Stimulated activated CD8-positive, alpha-beta memory T cell treated with anti-CD3 and anti-CD28 coated beads, Interleukin-7, amount 100 ng/mL, for 24 hours (primary cell): ENCODE results near the gene SUMO3.

ENCODE experiments used
- DNase-seq: peaks from one replicate; pipeline ENCODE4 v3.0.0-alpha.2; 2020; ENCODE audit warnings: low read depth

SUMO3 gene

DNA sequence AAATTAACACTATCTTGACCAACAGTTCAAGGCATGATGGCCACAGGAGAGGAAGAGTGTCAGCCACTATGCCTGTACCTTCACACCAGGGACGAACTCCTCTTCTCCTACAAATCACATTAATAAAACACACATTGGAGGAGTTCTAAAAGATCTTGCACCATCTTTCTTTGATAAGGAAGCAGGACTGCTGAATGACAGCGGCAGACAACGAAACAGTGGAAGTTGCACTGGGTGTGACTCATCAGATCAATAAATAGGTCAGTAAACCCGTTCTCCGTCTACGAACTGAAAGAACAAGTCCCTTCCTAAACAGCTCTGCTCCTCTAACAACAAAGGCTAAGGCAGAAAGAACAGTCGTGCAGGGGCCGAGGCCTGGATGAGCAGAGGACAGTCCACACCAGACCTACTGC, 39.4 kb downstream of the SUMO3 start:
- no peak for DNase-seq

GRCh38 chr21:44778094-44778493, 39.8 kb downstream of the SUMO3 start:
- DNase-seq = no peak

- no peak for DNase-seq
Measured at GRCh38 chr21:44774972-44775371, 42.9 kb downstream of the SUMO3 start.

GRCh38 chr21:44773291-44773932, 44.5 kb downstream of the SUMO3 start:
- DNase-seq = no peak

DNA sequence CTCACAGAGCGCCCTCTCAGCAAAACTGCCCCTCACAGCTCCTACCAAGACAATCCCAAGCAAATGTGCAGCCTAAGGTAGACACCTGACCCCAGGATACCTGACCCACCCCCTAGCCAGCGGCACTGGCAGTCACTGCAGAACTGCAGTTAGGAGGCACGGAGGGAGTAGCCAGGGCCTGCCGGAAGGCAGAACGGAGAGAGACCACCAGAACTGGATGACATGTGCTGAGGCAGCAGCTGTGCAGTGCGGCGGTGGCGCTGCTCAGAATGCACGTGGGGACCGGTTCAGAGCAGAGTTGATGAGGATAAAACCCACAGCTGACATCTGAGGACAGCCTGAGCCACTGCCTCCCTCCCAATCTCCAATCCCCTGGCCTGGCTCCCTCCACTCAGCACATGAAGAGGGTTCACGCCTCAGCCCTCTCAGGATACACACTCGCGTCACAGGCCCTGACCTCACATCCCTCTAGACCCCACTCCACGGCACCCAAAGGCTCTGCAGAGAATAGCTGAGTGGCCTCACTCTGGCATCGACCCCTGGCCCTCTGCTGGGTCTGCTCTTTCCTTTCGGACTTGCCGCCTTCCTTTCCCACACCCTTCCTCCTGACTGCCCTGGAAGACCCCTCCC, 45.9 kb downstream of the SUMO3 start:
- DNase-seq = no peak

- no peak for DNase-seq
Measured at GRCh38 chr21:44767834-44768831, 49.7 kb downstream of the SUMO3 start.

DNA sequence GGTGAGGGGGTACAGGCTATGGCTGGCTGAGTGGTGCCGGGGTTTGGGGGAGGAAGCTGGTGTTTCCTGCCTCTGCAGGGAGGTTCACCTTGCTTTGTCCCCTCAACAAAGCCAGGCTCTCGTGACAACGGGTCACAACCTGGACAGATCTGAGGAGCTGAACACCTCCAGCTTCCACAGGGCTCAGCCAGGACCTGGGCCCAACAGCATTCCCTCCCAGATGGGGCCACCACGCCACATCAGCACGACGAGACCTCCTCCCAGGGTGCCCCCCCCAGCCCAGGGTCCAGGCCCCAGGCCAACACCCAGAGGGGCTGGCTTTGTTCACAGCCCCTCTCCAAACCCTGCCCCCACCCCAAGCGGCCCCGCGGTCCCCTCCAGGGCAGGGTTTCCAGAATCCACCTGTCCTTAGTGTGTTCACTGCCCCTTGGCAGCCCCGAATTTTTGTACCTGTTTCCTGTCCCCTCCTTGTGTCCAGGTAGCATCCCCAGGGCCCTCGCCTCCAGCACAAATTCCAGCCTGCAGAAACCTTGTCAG, 51.0 kb downstream of the SUMO3 start:
- no peak for DNase-seq

- no peak for DNase-seq
Measured at GRCh38 chr21:44766014-44766817, 51.6 kb downstream of the SUMO3 start.

GRCh38 chr21:44765231-44766013, 52.4 kb downstream of the SUMO3 start:
- DNase-seq = no peak

DNA sequence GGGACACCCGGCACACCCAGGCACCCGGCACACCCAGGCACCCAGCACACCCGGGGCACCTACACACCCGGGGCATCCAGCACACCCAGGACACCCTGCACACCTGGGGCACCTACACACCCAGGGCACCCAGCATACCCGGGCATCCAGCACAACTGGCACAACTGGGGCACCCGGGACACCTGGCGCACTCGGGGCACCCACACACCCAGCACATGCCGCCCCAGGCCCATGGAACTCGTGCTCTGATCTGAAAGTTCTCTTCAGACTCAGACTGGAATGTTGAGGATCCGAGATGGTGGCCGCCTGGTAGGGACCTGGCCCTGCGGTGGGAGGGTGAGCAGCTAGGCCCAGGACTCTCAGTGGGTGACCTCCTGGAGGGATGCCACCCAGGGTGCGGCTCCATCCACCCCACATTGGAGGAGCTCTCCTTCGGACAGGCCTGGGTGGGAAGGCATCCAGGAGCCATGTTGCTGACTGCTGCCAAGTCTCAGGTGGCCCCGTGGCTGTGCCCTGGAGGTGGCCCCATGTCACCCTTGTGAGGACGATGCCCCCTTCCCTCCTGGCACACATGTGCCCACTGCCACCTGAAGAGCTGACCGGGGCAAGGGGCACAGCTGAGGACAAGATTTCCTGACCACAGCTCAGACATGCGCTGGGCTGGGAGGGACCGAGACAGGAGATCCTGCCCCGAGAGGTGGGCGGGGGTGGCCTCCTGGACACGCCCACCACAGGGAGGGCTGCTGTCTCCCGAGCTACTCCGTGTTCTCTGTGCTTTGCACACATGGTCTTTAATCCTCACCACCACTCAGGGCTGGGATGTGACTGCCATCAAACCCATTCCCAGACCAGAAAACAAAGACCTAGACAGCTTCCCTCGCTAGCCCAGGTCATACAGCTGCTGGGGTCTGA, 53.3 kb downstream of the SUMO3 start:
- no peak for DNase-seq

- no peak for DNase-seq
Measured at GRCh38 chr21:44763451-44764318, 54.2 kb downstream of the SUMO3 start.

DNA sequence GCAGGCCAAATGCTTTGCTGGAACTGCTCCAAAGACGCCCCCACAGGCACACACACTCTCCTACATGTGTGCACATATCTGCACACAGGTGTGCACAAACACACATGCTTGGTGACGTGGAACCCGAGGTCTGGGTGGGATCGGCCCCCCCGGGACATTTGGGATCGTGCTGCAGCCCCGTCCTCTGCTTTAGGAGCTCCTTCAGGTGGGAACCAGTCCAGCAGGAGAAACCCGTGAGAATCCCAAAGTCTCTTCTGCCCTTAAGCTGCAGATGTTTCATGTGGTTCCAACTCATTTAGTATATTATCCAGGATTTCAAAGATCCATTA, 54.8 kb downstream of the SUMO3 start:
- no peak for DNase-seq

GRCh38 chr21:44762221-44763049, 55.4 kb downstream of the SUMO3 start:
- no peak for DNase-seq

- DNase-seq = no peak
Measured at GRCh38 chr21:44761747-44762208, 56.1 kb downstream of the SUMO3 start.

DNA sequence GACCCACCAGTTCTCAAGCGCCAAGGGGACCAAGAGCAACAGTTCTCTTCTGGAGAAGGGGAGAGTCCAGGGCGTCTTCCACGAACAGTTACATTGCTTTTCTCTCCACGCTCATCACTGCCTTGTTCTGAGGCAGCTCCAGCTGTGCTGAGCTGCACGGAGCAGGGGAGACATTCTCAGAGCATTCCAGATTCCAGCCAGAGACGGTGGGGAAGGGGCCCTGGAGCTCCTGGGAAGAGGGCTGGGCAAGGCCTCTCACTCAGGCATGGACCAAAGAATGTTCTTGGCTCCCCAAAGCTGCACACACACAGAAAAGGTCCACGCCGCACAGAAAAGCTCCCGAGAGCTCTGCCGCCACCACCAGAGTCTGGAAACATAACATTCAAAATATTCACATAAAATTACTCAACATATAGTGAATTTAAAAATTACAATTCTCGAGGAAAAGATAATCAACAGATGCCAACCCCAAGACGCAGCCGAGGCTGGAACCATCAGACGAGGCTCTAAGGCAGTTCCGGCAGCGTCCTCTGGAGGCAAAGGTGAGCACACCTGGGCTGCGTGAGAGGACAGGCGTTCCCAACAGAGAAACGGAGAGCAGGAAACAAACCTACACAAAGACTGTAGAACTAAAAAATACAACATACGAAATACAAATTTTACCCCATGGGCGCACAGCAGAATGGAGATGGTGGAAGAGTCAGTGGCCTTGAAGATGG, 56.7 kb downstream of the SUMO3 start:
- DNase-seq = no peak

- DNase-seq = no peak
Measured at GRCh38 chr21:44760376-44760775, 57.5 kb downstream of the SUMO3 start.

DNA sequence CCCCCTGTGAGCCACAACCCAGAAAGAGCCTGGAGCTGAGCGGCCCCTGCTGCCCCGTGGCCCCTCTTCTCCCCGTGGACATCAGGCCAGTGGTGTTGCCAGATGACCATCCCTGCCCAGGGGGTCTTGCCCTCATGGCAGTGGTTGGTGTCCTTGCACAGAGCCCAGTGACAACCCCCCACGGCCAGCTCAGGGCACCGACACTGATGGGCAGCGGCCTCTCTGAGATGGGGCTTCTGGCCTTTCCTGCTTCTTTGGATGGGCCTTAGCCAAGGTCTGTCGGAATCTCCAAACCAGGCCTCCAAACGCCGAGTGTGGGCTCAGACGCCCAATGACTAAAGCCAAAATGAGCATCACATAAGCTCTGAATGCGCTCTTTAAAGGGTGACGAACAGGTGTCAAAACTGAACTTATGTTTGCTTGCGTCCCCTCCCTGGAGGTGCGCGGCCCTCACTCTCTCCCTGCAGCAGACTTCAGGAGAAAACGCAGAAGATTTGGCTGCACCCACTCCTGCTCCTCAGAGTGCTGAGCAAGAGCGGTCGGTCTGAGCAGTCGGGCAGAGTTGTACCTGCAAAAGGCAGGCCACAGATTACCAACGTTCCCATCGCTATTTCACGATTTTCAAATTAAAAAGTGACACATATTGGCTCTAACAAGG, 58.1 kb downstream of the SUMO3 start:
- no peak for DNase-seq
